MV-4-11 (cell line): ENCODE measurements around the gene SMARCD1.
"Not testable (repeated sequence)": the region's sequence is repeated elsewhere in the genome, so short reads cannot be mapped to it uniquely, and the experiment has no call there.

Experiments
- DNase-seq: peaks from one replicate; lab custom pipeline; 2025; lab: John Stamatoyannopoulos, UW

SMARCD1 gene

GRCh38 chr12:50142993-50143392, 57.9 kb downstream of the SMARCD1 start:
- DNase-seq: no peak

GRCh38 chr12:50145439-50145838, 60.3 kb downstream of the SMARCD1 start:
- no peak for DNase-seq

- no peak for DNase-seq
These were observed 62.1 kb downstream of the SMARCD1 start for GRCh38 chr12:50147281-50147680.

- not testable (repeated sequence) for DNase-seq
These were observed 62.9 kb downstream of the SMARCD1 start for GRCh38 chr12:50148011-50148410.

- no peak for DNase-seq
These were observed 64.2 kb downstream of the SMARCD1 start for GRCh38 chr12:50149311-50149710.
